Cardiac muscle cell (in vitro differentiated cells and primary cell): ENCODE results near the gene FTO. TPM values are rescaled to one million over a fixed set of nuclear protein-coding genes. Genes with fewer than 3 reads are reported as not detected.

Experiments used
- DNase-seq, 2 donors: peaks; one replicate each; pipeline versions ENCODE4 v3.0.0 to v3.0.0-alpha.2; 2010 to 2017; ENCODE audit warnings: low read depth in 1 of 2, low spot score in 1 of 2
- H3K27ac ChIP-seq: fragments of 200-600 bp; sonication (generic); 2 replicates; pipeline ENCODE4 v1.5.1; 2016
- H3K27me3 ChIP-seq: fragments of 200-600 bp; sonication (generic); 2 replicates; pipeline ENCODE4 v1.6.0; 2016; ENCODE audit warnings: control low read depth
- H3K36me3 ChIP-seq: fragments of 200-600 bp; sonication (generic); 2 replicates; pipeline ENCODE4 v1.5.1; 2016; ENCODE audit warnings: control low read depth
- H3K4me1 ChIP-seq: fragments of 200-600 bp; sonication (generic); 2 replicates; pipeline ENCODE4 v1.8.1; 2017; ENCODE audit warnings: low read depth, mild to moderate bottlenecking, mixed run types
- H3K4me3 ChIP-seq: fragments of 200-600 bp; sonication (generic); 2 replicates; pipeline ENCODE4 v1.5.1; 2016; ENCODE audit warnings: mild to moderate bottlenecking
- H3K9me3 ChIP-seq: fragments of 200-600 bp; sonication (generic); 2 replicates; pipeline ENCODE4 v1.5.1; 2017; ENCODE audit warnings: low read depth, mild to moderate bottlenecking, control low read depth
- CTCF ChIP-seq: IDR thresholded peaks from 2 replicates; pipeline ENCODE4 v1.5.1; 2012; ENCODE audit warnings: low read depth, mild to moderate bottlenecking, low read length
- polyA plus RNA-seq: library from polyadenylated mRNA; unstranded; fragments of >200 nt; fragmentation: Nextera tagmentation; extraction: Ambion mirVana; gene quantifications from 2 replicates; pipeline ENCODE4 v1.2.1, GENCODE V29; 2016
- total RNA-seq: library from RNA; depleted of rRNA; stranded (reverse); fragments of >200 nt; gene quantifications from 2 replicates; pipeline ENCODE4 v1.2.3, GENCODE V29; 2016

FTO gene
- total and polyA plus RNA-seq, 2 experiments from 2014 or later, result 77.7 to 93.8 TPM

GRCh38 chr16:53848950-53849349 is 145.0 kb downstream of the FTO start:
- TF ChIP-seq CTCF, result no peak
- Histone ChIP-seq H3K36me3 (peaks cover 6% of the 10 kb centered on the region), H3K9me3 (no peaks in the 10 kb centered on the region), H3K27ac (no peak overlapping the region), H3K4me1 (peaks cover 15% of the 10 kb centered on the region), H3K4me3 (no peak overlapping the region), H3K27me3 (no peaks in the 10 kb centered on the region)
- DNase-seq, result no peak

DNA sequence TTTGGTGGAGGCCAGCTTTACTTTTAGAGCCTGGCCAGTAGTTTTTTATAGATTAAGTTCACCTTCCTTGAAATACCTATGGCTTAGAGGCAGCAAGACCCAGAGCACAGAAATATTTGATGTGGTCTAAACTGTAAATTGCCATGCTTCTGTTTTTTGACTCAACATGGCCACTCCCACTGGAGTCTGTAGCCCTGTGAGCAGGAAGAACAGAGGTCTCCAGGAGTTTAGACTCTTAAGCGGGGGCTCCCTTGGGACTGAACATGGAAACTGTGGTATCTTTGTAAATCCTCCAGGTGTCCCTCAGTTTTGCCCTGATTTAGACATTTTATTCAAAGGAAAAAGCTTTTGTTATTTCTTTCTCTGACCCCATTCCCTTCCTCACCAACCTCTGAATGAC is 145.6 kb downstream of the FTO start:
- Histone ChIP-seq H3K36me3 (no peaks in the 10 kb centered on the region), H3K4me1 (peaks cover 15% of the 10 kb centered on the region), H3K27me3 (no peaks in the 10 kb centered on the region), H3K4me3 (no peak overlapping the region), H3K9me3 (no peaks in the 10 kb centered on the region), H3K27ac (no peak overlapping the region)
- DNase-seq, result no peak
- TF ChIP-seq CTCF, result no peak

DNA sequence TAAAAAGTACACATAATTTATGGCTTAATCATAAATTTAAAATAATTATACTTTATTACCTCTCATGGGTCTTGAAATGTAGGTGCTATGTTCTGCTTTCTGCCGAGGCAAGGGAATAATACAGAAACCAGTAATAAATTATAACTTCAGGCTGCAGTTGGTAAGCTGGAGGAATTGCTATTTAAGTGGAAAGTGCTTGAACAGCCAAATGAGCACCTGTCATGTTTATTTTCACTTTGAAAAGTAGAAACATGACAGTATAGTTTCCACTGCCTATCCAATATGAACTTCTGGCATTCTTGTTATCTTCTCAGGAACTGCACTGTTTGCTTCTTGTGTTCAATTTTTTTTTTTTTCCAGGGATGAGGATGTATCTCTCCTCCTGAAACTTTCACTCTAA is 146.0 kb downstream of the FTO start:
- no peak for TF ChIP-seq CTCF
- H3K4me3 ChIP-seq, result no peak overlapping the region
- no peak overlapping the region for H3K27ac ChIP-seq
- no peaks in the 10 kb centered on the region for H3K36me3 ChIP-seq
- H3K9me3 ChIP-seq, result no peaks in the 10 kb centered on the region
- DNase-seq, result no peak
- H3K4me1 ChIP-seq, result peaks cover 15% of the 10 kb centered on the region
- no peaks in the 10 kb centered on the region for H3K27me3 ChIP-seq

- H3K27ac ChIP-seq, result no peak overlapping the region
- peak in 1 of 2 donors; percentile 27 for DNase-seq
- peaks cover 15% of the 10 kb centered on the region for H3K4me1 ChIP-seq
- TF ChIP-seq CTCF, result no peak
- H3K9me3 ChIP-seq, result no peaks in the 10 kb centered on the region
- H3K4me3 ChIP-seq, result no peak overlapping the region
- H3K36me3 ChIP-seq, result no peaks in the 10 kb centered on the region
- no peaks in the 10 kb centered on the region for H3K27me3 ChIP-seq
Observed at GRCh38 chr16:53852678-53853077, 148.7 kb downstream of the FTO start.

DNA sequence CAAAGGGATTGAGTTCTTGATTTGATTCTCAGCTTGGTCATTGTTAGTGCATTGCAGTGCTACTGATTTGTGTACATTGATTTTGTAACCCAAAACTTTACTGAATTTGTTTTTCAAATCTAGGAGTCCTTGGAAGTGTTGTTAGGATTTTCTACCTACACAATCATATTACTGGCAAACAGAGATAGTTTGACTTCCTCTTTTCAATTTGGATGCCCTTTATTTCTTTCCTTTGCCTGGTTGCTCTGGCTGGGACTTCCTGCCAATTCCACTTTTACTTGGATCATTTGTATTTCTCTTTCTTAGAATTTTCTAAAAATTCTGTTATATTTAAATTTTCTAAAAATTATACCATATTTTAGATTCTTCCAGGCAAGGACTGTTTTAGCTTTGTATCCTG is 151.1 kb downstream of the FTO start:
- Histone ChIP-seq H3K27ac (no peak overlapping the region), H3K4me1 (peaks cover 7% of the 10 kb centered on the region), H3K27me3 (no peaks in the 10 kb centered on the region), H3K9me3 (no peaks in the 10 kb centered on the region), H3K4me3 (no peak overlapping the region), H3K36me3 (no peaks in the 10 kb centered on the region)
- no peak for TF ChIP-seq CTCF
- no peak for DNase-seq

GRCh38 chr16:53855511-53855910 is 151.6 kb downstream of the FTO start:
- H3K4me3 ChIP-seq, result no peak overlapping the region
- no peaks in the 10 kb centered on the region for H3K36me3 ChIP-seq
- peak in 1 of 2 donors; percentile 25 for DNase-seq
- H3K27ac ChIP-seq, result no peak overlapping the region
- no peaks in the 10 kb centered on the region for H3K9me3 ChIP-seq
- H3K27me3 ChIP-seq, result no peaks in the 10 kb centered on the region
- peaks cover 2% of the 10 kb centered on the region for H3K4me1 ChIP-seq
- TF ChIP-seq CTCF, result no peak
